NOMO-1 (cell line): ENCODE data around the gene SLIT1.
A peak's percentile ranks its signal among the peaks of the same experiment; 100 is the strongest.
"Not testable (repeated sequence)": the region's sequence is repeated elsewhere in the genome, so short reads cannot be mapped to it uniquely, and the experiment has no call there.

ENCODE experiments used
- DNase-seq, 2 experiments: peaks; one replicate each; lab custom pipeline; 2025; ENCODE audit not compliant: unreplicated experiment in 2 of 2; lab: John Stamatoyannopoulos, UW

SLIT1 gene

GRCh38 chr10:97090035-97090434, 95.7 kb downstream of the SLIT1 start:
- no peak for DNase-seq

GRCh38 chr10:97089209-97089870, 96.4 kb downstream of the SLIT1 start:
- no peak for DNase-seq

GRCh38 chr10:97087296-97087695, 98.5 kb downstream of the SLIT1 start:
- no peak for DNase-seq

- DNase-seq = no peak
Measured at GRCh38 chr10:97086530-97086929, 99.2 kb downstream of the SLIT1 start.

DNA sequence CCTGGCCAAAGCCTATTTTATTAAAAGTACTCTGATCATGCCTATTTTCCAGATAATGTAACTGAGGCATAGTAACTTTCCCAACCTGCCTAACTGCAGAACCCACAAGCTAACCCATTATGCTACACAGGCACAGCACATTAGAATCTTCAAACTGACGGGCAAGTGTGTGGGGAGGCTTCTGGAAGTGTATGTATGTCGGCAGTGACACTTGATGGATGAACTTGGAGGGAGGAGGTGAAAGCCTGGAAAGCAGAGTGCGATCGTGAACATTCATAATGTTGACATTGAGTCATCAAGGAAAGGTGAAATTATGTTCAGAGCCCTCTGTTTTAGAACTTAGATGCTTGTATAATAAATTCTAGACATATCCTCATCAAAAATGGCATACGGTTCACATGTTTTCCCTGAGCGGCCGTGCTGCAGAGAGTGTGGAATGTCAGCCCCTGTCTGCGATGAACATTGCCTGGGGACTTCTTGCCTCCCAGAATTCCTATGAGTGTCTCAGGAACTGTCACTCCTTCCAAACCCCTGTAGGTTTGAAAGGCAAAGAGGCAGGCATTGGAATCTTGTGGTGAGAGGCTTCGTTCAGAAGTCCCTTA, 102.4 kb downstream of the SLIT1 start:
- no peak for DNase-seq

DNA sequence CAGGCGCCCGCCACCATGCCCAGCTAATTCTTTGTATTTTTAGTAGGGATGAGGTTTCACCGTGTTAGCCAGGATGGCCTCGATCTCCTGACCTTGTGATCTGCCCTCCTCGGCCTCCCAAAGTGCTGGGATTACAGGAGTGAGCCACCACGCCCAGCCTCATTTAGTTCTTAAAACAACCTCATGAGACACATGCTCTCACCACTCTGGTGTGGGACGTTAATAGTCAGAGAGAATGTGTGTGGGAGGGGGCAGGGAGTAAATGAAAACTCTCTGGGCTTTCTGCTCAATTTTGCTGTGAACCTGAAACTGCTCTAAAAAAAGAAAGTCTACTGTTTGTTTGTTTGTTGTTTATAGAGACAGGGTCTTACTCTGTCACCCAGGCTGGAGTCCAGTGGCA, 103.2 kb downstream of the SLIT1 start:
- DNase-seq = not testable (repeated sequence)

DNA sequence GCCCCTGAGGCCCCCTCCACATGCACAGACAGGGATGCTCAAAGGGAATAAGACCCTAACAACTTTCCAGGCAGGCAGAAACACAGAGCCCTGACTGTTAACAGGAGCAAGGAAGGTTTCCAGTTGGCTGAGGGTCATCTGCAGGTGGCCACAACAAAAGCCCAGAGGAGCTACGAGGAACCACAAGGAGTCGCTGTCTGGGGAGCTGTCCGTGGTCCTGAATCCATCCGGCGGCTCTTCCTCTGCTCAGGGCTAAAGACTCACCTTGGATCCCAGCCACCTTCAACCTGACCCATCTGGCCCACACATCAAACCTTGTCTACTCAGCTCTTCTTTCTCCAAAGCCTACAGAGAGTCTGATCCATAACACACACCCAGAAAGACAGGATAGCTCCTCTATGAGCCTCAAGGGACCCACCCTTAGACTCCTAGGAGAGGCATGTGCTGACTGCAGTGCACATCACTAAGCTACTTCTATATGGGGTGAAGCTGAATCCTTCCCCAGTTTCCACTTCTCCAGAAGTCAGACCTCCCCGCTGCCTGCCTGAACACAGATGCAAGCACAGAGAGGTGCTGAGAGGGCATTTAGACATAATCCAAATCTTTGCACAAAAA, 104.0 kb downstream of the SLIT1 start:
- peak; percentile 19 to 37 for DNase-seq

DNA sequence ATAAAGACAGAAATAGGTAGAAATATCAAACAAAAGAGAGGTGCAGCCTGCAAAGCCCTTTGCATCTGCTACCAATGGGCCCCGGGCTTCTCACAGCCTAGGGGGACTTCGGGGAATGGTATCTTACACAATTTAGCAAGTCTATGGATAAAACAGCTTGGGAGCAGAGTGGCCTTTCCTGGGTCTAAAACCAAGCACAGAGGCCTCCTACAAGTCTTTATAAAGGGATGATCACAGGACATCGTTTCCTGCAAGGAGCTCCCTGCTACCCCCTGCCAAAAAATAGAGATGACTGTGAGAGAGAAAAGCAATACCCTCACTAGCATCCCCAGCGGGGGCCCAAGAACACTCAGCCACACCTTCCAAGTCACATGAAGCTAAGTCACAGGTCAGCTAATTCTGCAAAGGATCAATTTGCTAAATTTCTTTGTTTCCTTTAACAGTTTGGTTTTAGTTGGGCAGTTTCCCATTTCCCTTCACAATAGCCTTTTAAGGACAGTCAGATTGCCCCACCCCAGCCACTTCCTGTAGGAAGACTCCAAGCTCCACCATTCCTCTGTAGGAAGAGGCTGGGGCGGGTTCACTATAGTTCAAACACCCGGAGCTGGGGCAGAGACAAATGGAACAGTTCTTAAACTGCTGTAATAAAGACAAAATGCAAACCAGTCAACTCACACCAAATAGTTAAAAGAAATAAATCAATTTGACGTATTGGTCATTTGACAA, 105.5 kb downstream of the SLIT1 start:
- DNase-seq = no peak

DNA sequence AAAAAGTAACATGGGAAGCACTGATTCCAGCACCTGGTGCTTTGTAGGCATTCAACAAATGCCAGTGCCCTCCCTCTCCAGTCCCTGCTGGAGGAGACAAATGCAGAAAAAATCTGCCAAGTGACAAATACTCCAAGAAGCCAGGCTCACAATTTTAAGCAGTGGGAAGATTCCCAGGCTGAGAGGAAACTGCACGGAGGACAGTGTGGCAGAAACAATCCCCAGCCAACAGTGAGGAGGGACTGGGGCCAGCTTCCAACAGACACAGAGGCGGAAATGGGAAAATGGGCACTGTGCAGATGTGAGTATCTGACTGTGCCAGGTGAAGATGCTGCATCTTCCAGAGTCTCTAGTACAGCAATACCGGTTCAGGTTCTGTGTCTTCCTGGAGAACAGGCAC, 106.3 kb downstream of the SLIT1 start:
- no peak for DNase-seq

DNA sequence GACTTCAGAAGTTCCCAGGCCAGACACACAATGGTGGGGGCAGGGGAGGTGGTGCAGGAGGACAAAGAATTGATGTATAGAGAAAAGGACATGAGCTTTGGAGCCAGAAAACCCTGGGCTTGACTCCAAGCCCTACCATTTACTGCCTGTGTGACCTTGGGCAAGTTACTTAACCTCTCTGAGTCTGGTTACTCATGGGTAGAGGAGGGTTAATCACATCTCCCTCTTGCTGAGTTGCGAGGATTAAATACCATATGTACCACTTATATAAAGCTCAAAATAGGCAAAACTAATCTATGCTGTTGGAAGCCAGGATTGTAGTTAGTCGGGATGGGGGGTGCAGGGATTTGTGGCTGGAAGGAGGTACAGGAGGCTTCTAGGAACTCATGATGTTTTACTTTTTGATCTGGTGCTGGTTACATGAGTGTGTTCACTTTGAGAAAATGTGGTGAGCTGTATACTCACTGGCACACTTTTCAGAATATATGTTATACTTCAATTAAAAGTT, 106.8 kb downstream of the SLIT1 start:
- no peak for DNase-seq

DNA sequence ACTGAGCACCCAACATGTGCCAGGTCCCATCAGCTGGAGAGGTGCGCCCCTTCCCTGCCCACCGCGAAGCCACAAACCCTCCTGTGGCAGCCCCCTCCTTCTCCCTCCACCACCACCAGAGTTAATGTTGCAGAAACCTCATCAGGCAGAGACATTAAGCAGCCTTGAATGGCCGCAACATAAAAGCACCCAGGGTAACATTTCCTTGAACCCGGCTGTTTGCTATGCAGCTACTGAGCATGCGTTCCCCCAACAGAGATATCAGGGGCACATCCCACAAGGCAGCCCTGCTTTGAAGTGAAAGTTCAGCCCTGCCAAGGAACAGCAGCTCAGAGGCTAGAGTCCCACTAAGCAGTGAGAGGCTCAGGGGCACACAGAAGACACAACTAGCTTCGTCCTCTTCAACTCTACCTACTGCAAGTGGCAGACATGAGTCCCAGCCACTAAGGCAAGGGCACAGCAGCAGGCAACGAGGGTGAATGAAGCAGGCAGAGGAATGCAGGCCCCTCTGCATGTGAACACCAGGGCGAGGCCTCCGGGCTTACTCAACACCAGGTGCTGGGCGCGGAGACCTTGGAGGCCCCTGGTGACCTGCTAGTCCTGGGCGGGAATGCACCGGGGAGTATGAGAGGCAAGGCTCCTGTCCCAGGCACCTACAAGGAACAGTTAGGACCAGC, 107.4 kb downstream of the SLIT1 start:
- DNase-seq = no peak

GRCh38 chr10:97076781-97077180, 109.0 kb downstream of the SLIT1 start:
- no peak for DNase-seq

GRCh38 chr10:97075961-97076525, 109.7 kb downstream of the SLIT1 start:
- DNase-seq = no peak

GRCh38 chr10:97075421-97075820, 110.3 kb downstream of the SLIT1 start:
- no peak for DNase-seq

DNA sequence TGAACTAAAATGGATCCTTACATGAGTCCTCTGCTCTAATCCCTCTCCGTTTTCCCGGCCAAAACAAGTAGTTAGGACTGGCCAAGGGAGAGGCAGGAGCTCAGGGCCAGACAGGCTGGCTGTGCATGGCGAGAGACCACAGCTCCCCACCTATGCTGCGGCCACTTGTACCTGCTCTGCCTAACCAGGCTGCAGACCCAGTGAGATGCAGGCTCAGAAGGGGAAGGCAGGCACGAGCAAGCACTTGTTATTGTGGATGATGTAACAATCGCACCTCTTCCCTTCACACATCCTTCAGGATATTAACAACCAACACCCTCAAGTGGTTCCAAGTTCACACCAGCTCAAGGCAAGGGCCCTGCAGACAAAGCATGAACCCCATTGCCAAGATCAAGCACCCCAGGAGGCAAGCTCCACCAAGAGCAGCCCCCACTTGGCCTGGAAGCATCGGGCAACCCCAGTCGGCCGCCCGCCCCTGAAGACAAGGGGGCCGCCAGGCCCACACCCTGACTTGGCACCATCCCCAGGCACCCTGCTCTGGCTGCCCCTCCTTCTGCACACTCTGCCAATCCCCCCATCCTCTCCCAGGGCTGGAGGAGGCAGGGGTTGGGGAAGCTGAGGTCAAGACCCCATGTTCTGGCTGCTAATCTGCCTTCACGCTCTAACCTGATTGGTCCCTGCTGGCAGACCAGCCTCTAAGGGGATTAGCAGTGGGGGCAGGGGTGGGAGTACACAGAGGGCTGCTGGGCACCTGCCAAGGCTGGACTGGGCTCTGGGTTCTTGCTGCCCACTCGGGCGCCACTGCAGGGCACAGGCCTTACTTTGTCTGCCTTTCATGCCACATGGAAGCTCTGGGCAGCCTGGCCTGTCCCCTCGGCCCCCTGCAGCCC, 111.3 kb downstream of the SLIT1 start:
- no peak for DNase-seq

GRCh38 chr10:97072851-97073665, 112.7 kb downstream of the SLIT1 start:
- DNase-seq = peak; percentile 48 to 57

DNA sequence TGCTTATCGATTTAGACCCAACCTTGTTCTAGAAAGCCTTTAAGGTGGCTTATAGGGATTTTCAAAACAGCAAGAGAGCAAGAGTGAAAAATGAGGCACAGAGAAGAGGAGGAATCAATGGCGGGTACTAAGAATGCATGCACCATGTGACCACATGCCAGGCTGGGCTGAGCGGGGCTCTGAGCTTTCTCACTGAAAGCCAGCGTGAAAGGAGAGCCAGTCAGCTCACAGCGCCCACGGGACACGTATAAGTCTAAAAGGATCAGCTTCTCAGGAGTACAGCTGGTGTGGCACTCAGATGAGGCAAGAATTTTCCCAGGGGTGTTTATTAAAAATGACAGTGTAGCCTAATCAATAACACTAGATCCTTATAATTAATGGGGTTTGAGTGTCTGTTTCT, 114.3 kb downstream of the SLIT1 start:
- no peak for DNase-seq

DNA sequence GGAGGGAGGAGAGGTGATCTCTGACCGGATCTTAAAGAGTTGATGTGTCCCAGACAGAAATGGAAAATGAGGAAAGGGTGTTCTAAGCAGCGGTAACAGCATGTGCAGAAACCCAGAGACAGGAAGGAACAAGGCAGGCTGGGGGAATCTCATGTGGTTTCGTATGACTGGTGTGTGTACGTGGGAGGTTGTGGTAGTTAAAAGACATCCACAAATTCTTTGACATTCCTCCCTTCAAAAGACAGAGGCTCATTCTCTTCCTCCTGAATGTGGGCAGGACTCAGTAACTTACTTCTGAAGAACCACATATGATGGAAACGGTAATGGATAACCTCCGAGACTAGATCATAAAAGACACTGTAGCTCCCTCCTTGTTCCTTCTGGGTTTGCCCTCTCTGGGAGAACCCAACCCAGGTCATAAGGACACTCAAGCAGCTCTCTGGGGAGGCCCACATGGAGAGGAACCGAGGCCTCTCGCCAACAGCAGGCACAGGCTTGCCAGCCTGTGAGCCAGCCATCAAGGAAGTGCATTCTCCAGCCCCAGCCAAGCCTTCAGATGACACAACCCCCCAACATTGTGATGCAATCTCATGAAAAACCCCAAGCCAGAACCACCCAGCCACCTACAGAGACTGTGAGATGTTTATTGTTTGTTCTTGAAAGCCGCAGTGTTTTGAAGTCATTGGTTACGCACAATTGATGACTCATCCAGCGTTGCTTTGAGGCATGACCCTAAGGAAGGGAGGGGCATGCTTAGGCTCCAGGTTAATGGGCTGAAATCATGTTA, 116.0 kb downstream of the SLIT1 start:
- peak; percentile 13 to 17 for DNase-seq
